SK-N-SH (cell line): ENCODE results near the gene WEE1. TPM values are rescaled to one million over a fixed set of nuclear protein-coding genes. Genes with fewer than 3 reads are reported as not detected.
A peak's percentile ranks its signal among the peaks of the same experiment; 100 is the strongest.

Source experiments
- CTCF ChIA-PET: fragments of 300-600, 350-600 bp; formaldehyde crosslinking; extraction: SDS; loops from one replicate; lab custom pipeline; 2021; lab: Yijun Ruan, JAX
- POLR2A ChIA-PET: fragments of 350-600 bp; sonication (Branson Sonifier 250); formaldehyde crosslinking; extraction: SDS; loops from one replicate; lab custom pipeline; 2020; ENCODE audit warnings: antibody characterized with exemption, inconsistent platforms; lab: Yijun Ruan, JAX
- DNase-seq: peaks from one replicate; pipeline ENCODE4 v3.0.0; 2012
- H2AFZ ChIP-seq: fragments of 200-600 bp; sonication (generic); 2 replicates; pipeline ENCODE4 v1.8.1; 2016; ENCODE audit warnings: antibody characterized with exemption, mild to moderate bottlenecking, low read depth
- H3F3A ChIP-seq: fragments of 200-600 bp; sonication (generic); replicated peaks from 2 replicates; pipeline ENCODE3; 2016; ENCODE audit warnings: antibody characterized with exemption, mild to moderate bottlenecking; ENCODE audit not compliant: insufficient read depth
- H3K27ac ChIP-seq, 2 experiments: fragments of 200-500 bp in 1 of 2; fragments of 200-600 bp in 1 of 2; sonication (Bioruptor generic) in 1 of 2; sonication (generic), shearing (Covaris generic) in 1 of 2; 2 replicates each; pipeline versions ENCODE4 v1.5.1 to v1.6.1; 2014 to 2016; ENCODE audit warnings: low read depth in 2 of 2, inconsistent platforms in 1 of 2, low read length in 1 of 2, mild to moderate bottlenecking in 1 of 2, mixed read lengths in 1 of 2
- H3K27me3 ChIP-seq: fragments of 200-600 bp; sonication (generic), shearing (Covaris generic); 2 replicates; pipeline ENCODE4 v1.6.1; 2016; ENCODE audit warnings: mixed run types; ENCODE audit not compliant: insufficient read depth
- H3K36me3 ChIP-seq, 2 experiments: fragments of 200-500 bp in 1 of 2; fragments of 200-600 bp in 1 of 2; sonication (Bioruptor generic) in 1 of 2; sonication (generic) in 1 of 2; replicated peaks in 1 of 2; 2 replicates each; pipeline versions ENCODE3 to v1.5.1; 2014 to 2016; ENCODE audit warnings: low read length in 1 of 2, mild to moderate bottlenecking in 1 of 2; ENCODE audit not compliant: insufficient read depth in 2 of 2, control insufficient read depth in 1 of 2
- H3K4me1 ChIP-seq, 2 experiments: fragments of 200-500 bp in 1 of 2; fragments of 200-600 bp in 1 of 2; sonication (Bioruptor generic) in 1 of 2; sonication (generic), shearing (Covaris generic) in 1 of 2; 2 replicates each; pipeline versions ENCODE4 v1.5.1 to v1.6.1; 2014 to 2016; ENCODE audit warnings: low read depth in 1 of 2, low read length in 1 of 2, mixed run types in 1 of 2; ENCODE audit not compliant: insufficient read depth in 2 of 2, control insufficient read depth in 1 of 2
- H3K4me2 ChIP-seq: fragments of 200-600 bp; sonication (generic), shearing (Covaris generic); 2 replicates; pipeline ENCODE4 v1.6.1; 2017; ENCODE audit warnings: mixed run types
- H3K4me3 ChIP-seq, 2 experiments: fragments of 200-500 bp in 1 of 2; fragments of 200-600 bp in 1 of 2; sonication (Bioruptor generic) in 1 of 2; sonication (generic), shearing (Covaris generic) in 1 of 2; 2 replicates each; pipeline versions ENCODE4 v1.5.1 to v1.8.1; 2014 to 2016; ENCODE audit warnings: low read depth in 2 of 2, inconsistent platforms in 1 of 2, low read length in 1 of 2, mild to moderate bottlenecking in 1 of 2, mixed read lengths in 1 of 2, moderate library complexity in 1 of 2
- H3K79me2 ChIP-seq: fragments of 200-600 bp; sonication (generic); 2 replicates; pipeline ENCODE4 v1.8.1; 2017; ENCODE audit warnings: mild to moderate bottlenecking; ENCODE audit not compliant: insufficient read depth
- H3K9ac ChIP-seq: fragments of 200-600 bp; sonication (generic); 2 replicates; pipeline ENCODE4 v1.6.1; 2017; ENCODE audit warnings: mixed run types
- H3K9me2 ChIP-seq: fragments of 200-600 bp; sonication (generic); 2 replicates; pipeline ENCODE4 v1.6.1; 2017; ENCODE audit warnings: mixed run types
- H3K9me3 ChIP-seq: fragments of 200-600 bp; sonication (generic); 2 replicates; pipeline ENCODE4 v1.6.1; 2017; ENCODE audit warnings: mixed run types, mild to moderate bottlenecking, moderate library complexity
- H4K20me1 ChIP-seq: fragments of 200-600 bp; sonication (generic); 2 replicates; pipeline ENCODE4 v1.6.1; 2017; ENCODE audit warnings: mild to moderate bottlenecking, mixed run types; ENCODE audit not compliant: insufficient read depth
- CHD2 ChIP-seq: fragments of 150-350 bp; IDR thresholded peaks from 2 replicates; pipeline ENCODE4 v1.6.1; 2018; ENCODE audit warnings: low read length; ENCODE audit not compliant: partially characterized antibody
- ELF1 ChIP-seq: IDR thresholded peaks from 2 replicates; pipeline ENCODE4 v1.4.0; 2012
- FOSL2 ChIP-seq: IDR thresholded peaks from 2 replicates; pipeline ENCODE4 v1.4.0; 2012; ENCODE audit warnings: low read depth, mild to moderate bottlenecking, moderate library complexity, borderline replicate concordance
- GABPA ChIP-seq: IDR thresholded peaks from 2 replicates; pipeline ENCODE4 v1.4.0; 2012; ENCODE audit warnings: low read depth, mild to moderate bottlenecking
- IRF3 ChIP-seq: fragments of 150-350 bp; IDR thresholded peaks from 2 replicates; pipeline ENCODE4 v1.6.1; 2016; ENCODE audit warnings: mild to moderate bottlenecking, low read depth, low read length
- JUND ChIP-seq: IDR thresholded peaks from 2 replicates; pipeline ENCODE4 v1.4.0; 2012
- MAX ChIP-seq: IDR thresholded peaks from 2 replicates; pipeline ENCODE4 v1.4.0; 2012; ENCODE audit warnings: low read depth
- MXI1 ChIP-seq: IDR thresholded peaks from 2 replicates; pipeline ENCODE4 v1.6.1; 2012; ENCODE audit warnings: mild to moderate bottlenecking, low read depth, low read length, improper control_type of control experiment
- NRF1 ChIP-seq: IDR thresholded peaks from 2 replicates; pipeline ENCODE4 v1.6.1; 2012; ENCODE audit warnings: low read depth, mild to moderate bottlenecking, low read length
- POLR2AphosphoS5 ChIP-seq: IDR thresholded peaks from 2 replicates; pipeline ENCODE4 v1.6.1; 2012; ENCODE audit warnings: low read depth, low read length
- RAD21 ChIP-seq: IDR thresholded peaks from 2 replicates; pipeline ENCODE4 v1.6.1; 2012; ENCODE audit warnings: mild to moderate bottlenecking, low read length
- RCOR1 ChIP-seq: fragments of 150-350 bp; IDR thresholded peaks from 2 replicates; pipeline ENCODE4 v1.6.1; 2017; ENCODE audit warnings: antibody characterized with exemption, low read length
- RFX5 ChIP-seq: IDR thresholded peaks from 2 replicates; pipeline ENCODE4 v1.6.1; 2012; ENCODE audit warnings: mild to moderate bottlenecking, improper control_type of control experiment, low read length
- SIN3A ChIP-seq: IDR thresholded peaks from 2 replicates; pipeline ENCODE4 v1.6.1; 2012; ENCODE audit warnings: low read depth, mild to moderate bottlenecking, low read length, moderate library complexity, borderline replicate concordance
- SMC3 ChIP-seq: IDR thresholded peaks from 2 replicates; pipeline ENCODE4 v1.6.1; 2012; ENCODE audit warnings: low read depth, low read length, improper control_type of control experiment
- TEAD4 ChIP-seq: IDR thresholded peaks from 2 replicates; pipeline ENCODE4 v1.4.0; 2012; ENCODE audit warnings: mild to moderate bottlenecking, borderline replicate concordance; ENCODE audit not compliant: insufficient read depth
- USF2 ChIP-seq: fragments of 150-350 bp; IDR thresholded peaks from 2 replicates; pipeline ENCODE4 v1.6.1; 2017; ENCODE audit warnings: antibody characterized with exemption, low read length, low read depth, borderline replicate concordance
- WGBS: methylation state at CpG from one replicate; pipeline ENCODE4 v1.1.6; 2017; ENCODE audit warnings: low lambda C conversion rate; 5-methylcytosine and 5-hydroxymethylcytosine counted together
- polyA plus RNA-seq, 3 experiments: library from polyadenylated mRNA; depleted of rRNA; stranded (reverse); fragments of >200 nt; gene quantifications; 2 replicates each; pipeline ENCODE4 v1.2.3, GENCODE V29; 2012
- TF ChIP-seq, protein P1 (sequence below): IDR thresholded peaks from 2 replicates; pipeline ENCODE4 v1.6.1; 2012; ENCODE audit warnings: mild to moderate bottlenecking, low read depth, low read length, moderate library complexity
- TF ChIP-seq, protein P2 (sequence below): IDR thresholded peaks from 2 replicates; pipeline ENCODE4 v1.4.0; 2012; ENCODE audit warnings: low read depth, borderline replicate concordance
- TF ChIP-seq, protein P3 (sequence below): IDR thresholded peaks from 2 replicates; pipeline ENCODE4 v1.4.0; 2012; ENCODE audit warnings: low read depth, borderline replicate concordance

The WEE1 gene
- polyA plus RNA-seq, 1 of the 3 experiments (the other 2 are of a cell fraction): 16.9 TPM

DNA sequence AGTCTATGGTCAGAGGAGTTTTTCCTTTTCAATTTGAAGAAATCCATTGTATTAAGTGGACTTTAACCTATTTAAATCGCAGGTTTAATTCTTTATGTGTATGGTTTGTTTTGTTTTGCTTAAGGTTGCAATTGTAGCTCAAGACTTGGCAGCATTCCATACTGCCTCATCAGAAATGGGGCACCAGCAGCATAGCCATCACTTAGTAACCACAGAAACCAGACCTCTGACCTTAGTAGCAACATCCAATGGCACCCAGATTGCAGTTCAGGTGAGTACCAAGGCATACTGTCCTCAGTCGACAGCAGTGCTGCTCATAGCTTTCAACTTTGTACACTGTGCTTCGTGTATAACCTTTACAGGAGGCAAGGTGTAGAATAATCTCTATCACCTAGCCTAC is 48.4 kb upstream of the WEE1 start:
- Histone ChIP-seq H3K36me3 (peaks cover 0 to 10% of the 10 kb centered on the region in 2 experiments), H3K4me1 (peaks cover 7 to 35% of the 10 kb centered on the region in 2 experiments), H3F3A (peaks cover 46% of the 10 kb centered on the region), H3K27ac (peak overlapping the region in 1 of 2 experiments; percentile 71; a peak in 2 of 4 replicates), H2AFZ (no peak overlapping the region), H3K9ac (no peak overlapping the region), H3K9me2 (no peaks in the 10 kb centered on the region), H3K4me2 (peak overlapping the region; percentile 27; the same call in 1 of the 2 replicates), H3K9me3 (no peaks in the 10 kb centered on the region), H4K20me1 (no peaks in the 10 kb centered on the region), H3K27me3 (no peaks in the 10 kb centered on the region), H3K79me2 (no peaks in the 10 kb centered on the region), H3K4me3 (no peak overlapping the region)
- 91% methylated on average over 3 of the region's 3 CpGs for WGBS
- POLR2A ChIA-PET: no interaction called here
- CTCF ChIA-PET: interaction anchor here (1.2 to 1.9 kb wide), 3 partner anchors 10 to 18 kb away, joined by 3 to 9 read pairs (median 6); no protein-coding TSS in a partner anchor
- no peak for DNase-seq
- TF ChIP-seq MXI1 (no peak), SIN3A (no peak), FOSL2 (no peak), MAX (no peak), TEAD4 (no peak), USF2 (no peak), NRF1 (no peak), RCOR1 (no peak), RAD21 (no peak), IRF3 (no peak), CHD2 (no peak), ELF1 (no peak), POLR2AphosphoS5 (no peak), SMC3 (no peak), RFX5 (no peak), GABPA (no peak), JUND (no peak)
- TF ChIP-seq, protein P1, sequence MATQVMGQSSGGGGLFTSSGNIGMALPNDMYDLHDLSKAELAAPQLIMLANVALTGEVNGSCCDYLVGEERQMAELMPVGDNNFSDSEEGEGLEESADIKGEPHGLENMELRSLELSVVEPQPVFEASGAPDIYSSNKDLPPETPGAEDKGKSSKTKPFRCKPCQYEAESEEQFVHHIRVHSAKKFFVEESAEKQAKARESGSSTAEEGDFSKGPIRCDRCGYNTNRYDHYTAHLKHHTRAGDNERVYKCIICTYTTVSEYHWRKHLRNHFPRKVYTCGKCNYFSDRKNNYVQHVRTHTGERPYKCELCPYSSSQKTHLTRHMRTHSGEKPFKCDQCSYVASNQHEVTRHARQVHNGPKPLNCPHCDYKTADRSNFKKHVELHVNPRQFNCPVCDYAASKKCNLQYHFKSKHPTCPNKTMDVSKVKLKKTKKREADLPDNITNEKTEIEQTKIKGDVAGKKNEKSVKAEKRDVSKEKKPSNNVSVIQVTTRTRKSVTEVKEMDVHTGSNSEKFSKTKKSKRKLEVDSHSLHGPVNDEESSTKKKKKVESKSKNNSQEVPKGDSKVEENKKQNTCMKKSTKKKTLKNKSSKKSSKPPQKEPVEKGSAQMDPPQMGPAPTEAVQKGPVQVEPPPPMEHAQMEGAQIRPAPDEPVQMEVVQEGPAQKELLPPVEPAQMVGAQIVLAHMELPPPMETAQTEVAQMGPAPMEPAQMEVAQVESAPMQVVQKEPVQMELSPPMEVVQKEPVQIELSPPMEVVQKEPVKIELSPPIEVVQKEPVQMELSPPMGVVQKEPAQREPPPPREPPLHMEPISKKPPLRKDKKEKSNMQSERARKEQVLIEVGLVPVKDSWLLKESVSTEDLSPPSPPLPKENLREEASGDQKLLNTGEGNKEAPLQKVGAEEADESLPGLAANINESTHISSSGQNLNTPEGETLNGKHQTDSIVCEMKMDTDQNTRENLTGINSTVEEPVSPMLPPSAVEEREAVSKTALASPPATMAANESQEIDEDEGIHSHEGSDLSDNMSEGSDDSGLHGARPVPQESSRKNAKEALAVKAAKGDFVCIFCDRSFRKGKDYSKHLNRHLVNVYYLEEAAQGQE: no peak
- TF ChIP-seq, protein P2, sequence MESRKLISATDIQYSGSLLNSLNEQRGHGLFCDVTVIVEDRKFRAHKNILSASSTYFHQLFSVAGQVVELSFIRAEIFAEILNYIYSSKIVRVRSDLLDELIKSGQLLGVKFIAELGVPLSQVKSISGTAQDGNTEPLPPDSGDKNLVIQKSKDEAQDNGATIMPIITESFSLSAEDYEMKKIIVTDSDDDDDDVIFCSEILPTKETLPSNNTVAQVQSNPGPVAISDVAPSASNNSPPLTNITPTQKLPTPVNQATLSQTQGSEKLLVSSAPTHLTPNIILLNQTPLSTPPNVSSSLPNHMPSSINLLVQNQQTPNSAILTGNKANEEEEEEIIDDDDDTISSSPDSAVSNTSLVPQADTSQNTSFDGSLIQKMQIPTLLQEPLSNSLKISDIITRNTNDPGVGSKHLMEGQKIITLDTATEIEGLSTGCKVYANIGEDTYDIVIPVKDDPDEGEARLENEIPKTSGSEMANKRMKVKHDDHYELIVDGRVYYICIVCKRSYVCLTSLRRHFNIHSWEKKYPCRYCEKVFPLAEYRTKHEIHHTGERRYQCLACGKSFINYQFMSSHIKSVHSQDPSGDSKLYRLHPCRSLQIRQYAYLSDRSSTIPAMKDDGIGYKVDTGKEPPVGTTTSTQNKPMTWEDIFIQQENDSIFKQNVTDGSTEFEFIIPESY: no peak
- TF ChIP-seq, protein P3, sequence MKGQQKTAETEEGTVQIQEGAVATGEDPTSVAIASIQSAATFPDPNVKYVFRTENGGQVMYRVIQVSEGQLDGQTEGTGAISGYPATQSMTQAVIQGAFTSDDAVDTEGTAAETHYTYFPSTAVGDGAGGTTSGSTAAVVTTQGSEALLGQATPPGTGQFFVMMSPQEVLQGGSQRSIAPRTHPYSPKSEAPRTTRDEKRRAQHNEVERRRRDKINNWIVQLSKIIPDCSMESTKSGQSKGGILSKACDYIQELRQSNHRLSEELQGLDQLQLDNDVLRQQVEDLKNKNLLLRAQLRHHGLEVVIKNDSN: no peak
